Measurements from ENCODE around the gene OTULIN.

The OTULIN gene

GRCh38 chr5:14660833-14661232 is 3.7 kb upstream of the OTULIN start:
- DNase-seq (ENCODE audit: low read depth): no peak

GRCh38 chr5:14662721-14663260 is 1.7 kb upstream of the OTULIN start:
- TF ChIP-seq CTCF (IDR thresholded peaks at IDR 0.05; ENCODE audit: low read depth, low read length, missing control alignments): no peak
- H3K4me3 ChIP-seq (ENCODE audit: low read depth, low read length): no peak overlapping the region; the same call in 1 of the 2 replicates
- no peak for DNase-seq (ENCODE audit: low read depth)

More at GRCh38 chr5:14660833-14661232, 3.7 kb upstream of the OTULIN start:
- no peak for TF ChIP-seq CTCF (IDR thresholded peaks at IDR 0.05; ENCODE audit: low read depth, low read length, missing control alignments)
- H3K4me3 ChIP-seq (ENCODE audit: low read depth, low read length): no peak overlapping the region

GRCh38 chr5:14663734-14664269 is 716 bp upstream of the OTULIN start:
- no peak for TF ChIP-seq CTCF (IDR thresholded peaks at IDR 0.05; ENCODE audit: low read depth, low read length, missing control alignments)
- peak overlapping the region; percentile 77 for H3K4me3 ChIP-seq (ENCODE audit: low read depth, low read length)
- DNase-seq (ENCODE audit: low read depth): no peak

- no peak for TF ChIP-seq CTCF (IDR thresholded peaks at IDR 0.05; ENCODE audit: low read depth, low read length, missing control alignments)
- no peak for DNase-seq (ENCODE audit: low read depth)
- H3K4me3 ChIP-seq (ENCODE audit: low read depth, low read length): peak overlapping the region; percentile 77
Observed at GRCh38 chr5:14665101-14665822, 744 bp downstream of the OTULIN start.

- peak overlapping the region; percentile 77 for H3K4me3 ChIP-seq (ENCODE audit: low read depth, low read length)
- peak; percentile 70 for DNase-seq (ENCODE audit: low read depth)
- TF ChIP-seq CTCF (IDR thresholded peaks at IDR 0.05; ENCODE audit: low read depth, low read length, missing control alignments): peak; percentile 35
Observed at GRCh38 chr5:14665949-14666348, 1.4 kb downstream of the OTULIN start.

- DNase-seq (ENCODE audit: low read depth): no peak
- peak overlapping the region; percentile 77 for H3K4me3 ChIP-seq (ENCODE audit: low read depth, low read length)
- no peak for TF ChIP-seq CTCF (IDR thresholded peaks at IDR 0.05; ENCODE audit: low read depth, low read length, missing control alignments)
Observed at GRCh38 chr5:14666357-14666756, 1.8 kb downstream of the OTULIN start.

Measured in GM12864 (cell line).